Measurements from ENCODE around the gene ALPK3. TPM values are rescaled to one million over a fixed set of nuclear protein-coding genes. Genes with fewer than 3 reads are reported as not detected.
"Not testable (repeated sequence)": the region's sequence is repeated elsewhere in the genome, so short reads cannot be mapped to it uniquely, and the experiment has no call there.

ALPK3 gene
- polyA plus RNA-seq, 4 donors = 0.22 to 8.0 (median 0.93) TPM

DNA sequence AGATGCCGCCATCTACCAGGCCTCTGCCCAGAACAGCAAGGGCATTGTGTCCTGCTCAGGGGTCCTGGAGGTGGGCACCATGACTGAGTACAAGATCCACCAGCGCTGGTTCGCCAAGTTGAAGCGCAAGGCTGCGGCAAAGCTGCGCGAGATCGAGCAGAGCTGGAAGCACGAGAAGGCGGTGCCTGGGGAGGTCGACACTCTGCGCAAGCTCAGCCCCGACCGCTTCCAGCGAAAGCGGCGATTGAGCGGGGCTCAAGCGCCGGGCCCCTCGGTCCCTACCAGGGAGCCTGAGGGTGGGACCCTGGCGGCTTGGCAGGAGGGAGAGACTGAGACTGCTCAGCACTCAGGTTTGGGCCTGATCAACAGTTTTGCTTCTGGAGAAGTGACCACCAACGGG, 22.6 kb downstream of the ALPK3 start:
- H3K4me1 ChIP-seq (ENCODE audit: control insufficient read depth in 3 of 3, insufficient read depth in 2 of 3, low read depth in 1 of 3, low read length in 2 of 3) = peaks cover 0 to 7% (median 7%) of the 10 kb centered on the region in 3 donors

GRCh38 chr15:84840255-84840654, 23.1 kb downstream of the ALPK3 start:
- Histone ChIP-seq H3K27ac (ENCODE audit: low read depth in 1 of 3, low read length in 2 of 3) (peak overlapping the region in 2 of 3 donors; percentile 41 to 73), H3K36me3 (ENCODE audit: control insufficient read depth in 3 of 3, insufficient read depth in 2 of 3, low read depth in 1 of 3, low read length in 3 of 3) (peaks cover 0 to 37% (median 0%) of the 10 kb centered on the region in 3 donors), H3K27me3 (ENCODE audit: control insufficient read depth in 3 of 3, insufficient read depth in 3 of 3, low read length in 3 of 3) (no peaks in the 10 kb centered on the region), H3K9me3 (ENCODE audit: control insufficient read depth in 2 of 2, insufficient read depth in 1 of 2, low read depth in 1 of 2, low read length in 1 of 2) (no peaks in the 10 kb centered on the region), H3K4me3 (ENCODE audit: low read depth in 1 of 3, low read length in 3 of 3) (no peak overlapping the region), H3K4me1 (ENCODE audit: control insufficient read depth in 3 of 3, insufficient read depth in 2 of 3, low read depth in 1 of 3, low read length in 2 of 3) (peaks cover 0 to 10% (median 9%) of the 10 kb centered on the region in 3 donors)
- DNase-seq (no peak), FAIRE-seq (no peak)
- 85 to 92% (median 90%) methylated on average over 10 of the region's 10 CpGs for WGBS, 3 donors

More for the DNA sequence above, 22.6 kb downstream of the ALPK3 start:
- no peak overlapping the region for H3K4me3 ChIP-seq (ENCODE audit: low read depth in 1 of 3, low read length in 3 of 3)
- H3K36me3 ChIP-seq (ENCODE audit: control insufficient read depth in 3 of 3, insufficient read depth in 2 of 3, low read depth in 1 of 3, low read length in 3 of 3) = peaks cover 0 to 42% (median 0%) of the 10 kb centered on the region in 3 donors
- H3K27ac ChIP-seq (ENCODE audit: low read depth in 1 of 3, low read length in 2 of 3) = no peak overlapping the region
- 96 to 97% (median 97%) methylated on average over 23 of the region's 23 CpGs for WGBS, 3 donors
- DNase-seq (no peak), FAIRE-seq (no peak)
- no peaks in the 10 kb centered on the region for H3K27me3 ChIP-seq (ENCODE audit: control insufficient read depth in 3 of 3, insufficient read depth in 3 of 3, low read length in 3 of 3)
- H3K9me3 ChIP-seq (ENCODE audit: control insufficient read depth in 2 of 2, insufficient read depth in 1 of 2, low read depth in 1 of 2, low read length in 1 of 2) = no peaks in the 10 kb centered on the region

- DNase-seq = peak in 1 of 2 donors; percentile 83
- 23 to 63% (median 41%) methylated on average over 12 of the region's 12 CpGs for WGBS, 3 donors
- Histone ChIP-seq H3K27me3 (ENCODE audit: control insufficient read depth in 3 of 3, insufficient read depth in 3 of 3, low read length in 3 of 3) (no peaks in the 10 kb centered on the region), H3K4me1 (ENCODE audit: control insufficient read depth in 3 of 3, insufficient read depth in 2 of 3, low read depth in 1 of 3, low read length in 2 of 3) (peaks cover 0 to 11% (median 10%) of the 10 kb centered on the region in 3 donors), H3K4me3 (ENCODE audit: low read depth in 1 of 3, low read length in 3 of 3) (no peak overlapping the region), H3K36me3 (ENCODE audit: control insufficient read depth in 3 of 3, insufficient read depth in 2 of 3, low read depth in 1 of 3, low read length in 3 of 3) (peaks cover 0 to 36% (median 0%) of the 10 kb centered on the region in 3 donors), H3K9me3 (ENCODE audit: control insufficient read depth in 2 of 2, insufficient read depth in 1 of 2, low read depth in 1 of 2, low read length in 1 of 2) (no peaks in the 10 kb centered on the region), H3K27ac (ENCODE audit: low read depth in 1 of 3, low read length in 2 of 3) (peak overlapping the region in 2 of 3 donors; percentile 65 to 73)
- no peak for FAIRE-seq
Measured at GRCh38 chr15:84840741-84841429, 23.7 kb downstream of the ALPK3 start.

DNA sequence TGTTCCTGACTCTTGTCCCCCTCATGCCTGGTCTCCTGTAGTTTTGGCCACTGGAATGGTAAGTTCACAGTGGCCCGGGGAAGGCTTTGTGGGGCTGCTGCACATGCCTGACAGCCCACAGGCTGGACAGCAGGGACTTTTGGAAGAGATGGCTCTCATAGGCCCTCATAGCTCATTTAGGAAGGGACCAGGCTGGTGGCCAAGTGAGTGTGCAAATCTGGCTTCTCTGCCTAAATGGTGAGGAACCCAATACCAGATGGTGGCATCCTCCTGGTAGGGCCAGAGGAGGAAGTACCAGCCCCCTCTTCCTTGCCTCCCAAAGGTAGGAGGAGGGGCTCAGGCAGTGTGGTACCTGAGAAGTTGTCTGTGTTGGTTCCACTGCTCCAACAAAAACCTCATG, 25.6 kb downstream of the ALPK3 start:
- peaks cover 0 to 12% of the 10 kb centered on the region in 2 donors for H3K9me3 ChIP-seq (ENCODE audit: control insufficient read depth in 2 of 2, insufficient read depth in 1 of 2, low read depth in 1 of 2, low read length in 1 of 2)
- DNase-seq = no peak
- 89 to 100% (median 92%) methylated on average over 1 of the region's 1 CpG for WGBS, 3 donors
- H3K27ac ChIP-seq (ENCODE audit: low read depth in 1 of 3, low read length in 2 of 3) = no peak overlapping the region
- peaks cover 0 to 11% (median 10%) of the 10 kb centered on the region in 3 donors for H3K4me1 ChIP-seq (ENCODE audit: control insufficient read depth in 3 of 3, insufficient read depth in 2 of 3, low read depth in 1 of 3, low read length in 2 of 3)
- H3K27me3 ChIP-seq (ENCODE audit: control insufficient read depth in 3 of 3, insufficient read depth in 3 of 3, low read length in 3 of 3) = no peaks in the 10 kb centered on the region
- no peak overlapping the region for H3K4me3 ChIP-seq (ENCODE audit: low read depth in 1 of 3, low read length in 3 of 3)
- no peak for FAIRE-seq
- H3K36me3 ChIP-seq (ENCODE audit: control insufficient read depth in 3 of 3, insufficient read depth in 2 of 3, low read depth in 1 of 3, low read length in 3 of 3) = peaks cover 0 to 30% (median 0%) of the 10 kb centered on the region in 3 donors

DNA sequence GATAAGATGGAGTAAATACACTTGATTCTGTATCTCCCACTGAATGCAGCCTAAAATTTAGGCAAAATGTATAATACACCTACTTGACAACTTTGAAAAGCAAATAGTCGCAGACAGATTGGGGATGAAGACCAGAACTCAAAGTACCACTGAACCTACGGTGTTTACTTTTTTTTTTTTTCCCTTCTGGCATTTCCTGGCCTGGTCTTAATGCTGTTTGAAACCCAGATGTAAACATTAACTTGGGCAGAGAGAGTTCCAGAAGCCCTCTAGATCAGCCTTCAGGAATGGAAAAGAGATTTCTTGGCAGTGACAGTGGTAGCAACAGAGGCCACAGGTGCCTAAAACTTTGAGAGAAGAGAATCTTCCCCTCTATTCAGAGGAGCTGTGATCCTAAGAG, 27.8 kb downstream of the ALPK3 start:
- peaks cover 0 to 14% of the 10 kb centered on the region in 2 donors for H3K9me3 ChIP-seq (ENCODE audit: control insufficient read depth in 2 of 2, insufficient read depth in 1 of 2, low read depth in 1 of 2, low read length in 1 of 2)
- H3K36me3 ChIP-seq (ENCODE audit: control insufficient read depth in 3 of 3, insufficient read depth in 2 of 3, low read depth in 1 of 3, low read length in 3 of 3) = peaks cover 0 to 18% (median 0%) of the 10 kb centered on the region in 3 donors
- no peak overlapping the region for H3K4me3 ChIP-seq (ENCODE audit: low read depth in 1 of 3, low read length in 3 of 3)
- no peaks in the 10 kb centered on the region for H3K27me3 ChIP-seq (ENCODE audit: control insufficient read depth in 3 of 3, insufficient read depth in 3 of 3, low read length in 3 of 3)
- peak overlapping the region in 1 of 3 donors; percentile 36 for H3K27ac ChIP-seq (ENCODE audit: low read depth in 1 of 3, low read length in 2 of 3)
- peaks cover 0 to 11% (median 10%) of the 10 kb centered on the region in 3 donors for H3K4me1 ChIP-seq (ENCODE audit: control insufficient read depth in 3 of 3, insufficient read depth in 2 of 3, low read depth in 1 of 3, low read length in 2 of 3)
- 17 to 49% (median 28%) methylated on average over 2 of the region's 2 CpGs for WGBS, 3 donors
- DNase-seq = no peak
- FAIRE-seq = no peak

DNA sequence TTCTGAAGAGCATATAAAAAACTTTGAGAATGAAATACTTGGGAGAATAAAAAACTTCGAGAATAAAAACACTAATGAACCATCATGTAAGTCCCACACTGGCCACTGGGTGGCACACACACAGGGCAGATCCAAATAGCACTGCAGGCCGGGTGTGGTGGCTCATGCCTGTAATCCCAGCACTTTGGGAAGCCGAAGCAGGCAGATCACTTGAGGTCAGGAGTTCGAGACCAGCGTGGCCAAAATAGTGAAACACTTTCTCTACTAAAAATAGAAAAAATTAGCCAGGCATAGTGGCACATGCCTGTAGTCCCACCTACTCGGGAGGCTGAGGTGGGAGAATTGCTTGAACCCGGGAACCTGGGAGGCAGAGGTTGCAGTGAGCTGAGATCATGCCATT, 28.5 kb downstream of the ALPK3 start:
- not testable (repeated sequence) for H3K27me3 ChIP-seq (ENCODE audit: control insufficient read depth in 3 of 3, insufficient read depth in 3 of 3, low read length in 3 of 3); FAIRE-seq; H3K27ac ChIP-seq (ENCODE audit: low read depth in 1 of 3, low read length in 2 of 3); H3K4me1 ChIP-seq (ENCODE audit: control insufficient read depth in 3 of 3, insufficient read depth in 2 of 3, low read depth in 1 of 3, low read length in 2 of 3); H3K4me3 ChIP-seq (ENCODE audit: low read depth in 1 of 3, low read length in 3 of 3)
- Histone ChIP-seq H3K9me3 (ENCODE audit: control insufficient read depth in 2 of 2, insufficient read depth in 1 of 2, low read depth in 1 of 2, low read length in 1 of 2) (peaks cover 0 to 14% of the 10 kb centered on the region in 2 donors), H3K36me3 (ENCODE audit: control insufficient read depth in 3 of 3, insufficient read depth in 2 of 3, low read depth in 1 of 3, low read length in 3 of 3) (peaks cover 0 to 11% (median 0%) of the 10 kb centered on the region in 3 donors)
- peak; percentile 56 to 73 for DNase-seq
- 45 to 61% (median 49%) methylated on average over 7 of the region's 7 CpGs for WGBS, 3 donors

DNA sequence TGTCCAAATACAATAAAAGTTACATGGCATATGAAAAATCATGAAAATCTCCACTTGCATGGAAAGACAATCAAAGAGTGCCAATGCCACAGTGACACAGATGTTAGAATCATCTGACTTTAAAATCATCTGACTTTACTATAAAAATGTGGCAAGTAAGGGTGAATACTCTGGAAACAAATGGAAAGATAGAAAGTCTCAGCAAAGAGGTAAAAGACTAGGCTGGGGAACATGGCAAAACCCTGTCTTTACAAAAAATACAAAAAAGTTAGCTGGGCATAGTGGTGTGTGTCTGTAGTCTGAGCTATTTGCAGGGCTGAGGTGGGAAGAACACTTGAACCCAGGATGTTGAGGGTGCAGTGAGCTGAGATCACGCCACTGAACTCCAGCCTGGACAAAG, 29.1 kb downstream of the ALPK3 start:
- peaks cover 0 to 6% (median 0%) of the 10 kb centered on the region in 3 donors for H3K36me3 ChIP-seq (ENCODE audit: control insufficient read depth in 3 of 3, insufficient read depth in 2 of 3, low read depth in 1 of 3, low read length in 3 of 3)
- H3K4me3 ChIP-seq (ENCODE audit: low read depth in 1 of 3, low read length in 3 of 3) = no peak overlapping the region
- H3K27ac ChIP-seq (ENCODE audit: low read depth in 1 of 3, low read length in 2 of 3) = no peak overlapping the region
- DNase-seq (no peak), FAIRE-seq (no peak)
- H3K9me3 ChIP-seq (ENCODE audit: control insufficient read depth in 2 of 2, insufficient read depth in 1 of 2, low read depth in 1 of 2, low read length in 1 of 2) = peaks cover 0 to 14% of the 10 kb centered on the region in 2 donors
- H3K4me1 ChIP-seq (ENCODE audit: control insufficient read depth in 3 of 3, insufficient read depth in 2 of 3, low read depth in 1 of 3, low read length in 2 of 3) = peaks cover 0 to 4% (median 3%) of the 10 kb centered on the region in 3 donors
- H3K27me3 ChIP-seq (ENCODE audit: control insufficient read depth in 3 of 3, insufficient read depth in 3 of 3, low read length in 3 of 3) = no peaks in the 10 kb centered on the region
- 91 to 100% (median 94%) methylated on average over 1 of the region's 1 CpG for WGBS, 3 donors

GRCh38 chr15:84847382-84847781, 30.2 kb downstream of the ALPK3 start:
- Histone ChIP-seq H3K9me3 (ENCODE audit: control insufficient read depth in 2 of 2, insufficient read depth in 1 of 2, low read depth in 1 of 2, low read length in 1 of 2) (peaks cover 0 to 14% of the 10 kb centered on the region in 2 donors), H3K36me3 (ENCODE audit: control insufficient read depth in 3 of 3, insufficient read depth in 2 of 3, low read depth in 1 of 3, low read length in 3 of 3) (peaks cover 0 to 6% (median 0%) of the 10 kb centered on the region in 3 donors), H3K27me3 (ENCODE audit: control insufficient read depth in 3 of 3, insufficient read depth in 3 of 3, low read length in 3 of 3) (no peaks in the 10 kb centered on the region), H3K27ac (ENCODE audit: low read depth in 1 of 3, low read length in 2 of 3) (no peak overlapping the region), H3K4me1 (ENCODE audit: control insufficient read depth in 3 of 3, insufficient read depth in 2 of 3, low read depth in 1 of 3, low read length in 2 of 3) (peaks cover 0 to 6% (median 3%) of the 10 kb centered on the region in 3 donors), H3K4me3 (ENCODE audit: low read depth in 1 of 3, low read length in 3 of 3) (no peak overlapping the region)
- FAIRE-seq (no peak), DNase-seq (no peak)

Measured in small intestine (tissue), 7 donors.